HepG2 (cell line): ENCODE results near the gene TSC22D1. TPM values are rescaled to one million over a fixed set of nuclear protein-coding genes. Genes with fewer than 3 reads are reported as not detected.
"Not testable (repeated sequence)": the region's sequence is repeated elsewhere in the genome, so short reads cannot be mapped to it uniquely, and the experiment has no call there.

Source experiments
- ATAC-seq: fragments of 200-7000 bp; cut with Tn5 transposase; 3 replicates; pipeline ENCODE4 v1.9.1; 2020; ENCODE audit warnings: mild to moderate bottlenecking, moderate library complexity
- BruUV-seq: library from RNA; stranded (reverse); fragments of 400-500 nt; replicated peaks from 2 replicates; lab custom pipeline; 2021; lab: Mats Ljungman, UMichigan
- CTCF ChIA-PET: fragments of 300-600 bp; formaldehyde crosslinking; extraction: SDS; loops from one replicate; lab custom pipeline; 2021; ENCODE audit warnings: low total read pairs, inconsistent platforms, low intra/inter-chr PET ratio; lab: Yijun Ruan, JAX
- POLR2A ChIA-PET: fragments of 350-600 bp; sonication (Branson Sonifier 250); formaldehyde crosslinking; loops from one replicate; lab custom pipeline; 2020; ENCODE audit warnings: antibody characterized with exemption, inconsistent platforms; lab: Yijun Ruan, JAX
- DNase-seq: peaks from one replicate; pipeline ENCODE4 v3.0.0-alpha.2; 2015; ENCODE audit warnings: low spot score
- FAIRE-seq: peaks from 3 replicates; lab custom pipeline; 2011; peaks lifted over from hg19 to GRCh38; lab: Jason Lieb, UNC
- H2AFZ ChIP-seq: one replicate; pipeline ENCODE4 v1.6.1; 2011; ENCODE audit warnings: low read length, inconsistent platforms
- H3K27ac ChIP-seq: fragments of 300-600 bp; 3 replicates; pipeline ENCODE4 v1.8.0; 2011; ENCODE audit warnings: mixed run types, mild to moderate bottlenecking, mixed read lengths, low read length, inconsistent platforms; ENCODE audit not compliant: insufficient read depth; ENCODE audit errors: extremely low read length
- H3K27me3 ChIP-seq, 2 experiments: fragments of 200-600 bp in 1 of 2; 2 replicates in 1 of 2; 3 replicates in 1 of 2; pipeline versions ENCODE4 v1.6.0 to v1.8.0; 2011; ENCODE audit warnings: low read length in 2 of 2, mild to moderate bottlenecking in 2 of 2, moderate library complexity in 2 of 2, inconsistent platforms in 1 of 2; ENCODE audit not compliant: insufficient read depth in 2 of 2, control insufficient read depth in 1 of 2
- H3K36me3 ChIP-seq, 2 experiments: fragments of 200-600 bp in 1 of 2; replicated peaks in 1 of 2; 2 replicates in 1 of 2; 3 replicates in 1 of 2; pipeline versions ENCODE4 v1.5.1 to v1.8.0; 2011; ENCODE audit warnings: low read length in 2 of 2, inconsistent platforms in 1 of 2; ENCODE audit not compliant: insufficient read depth in 2 of 2, control insufficient read depth in 1 of 2
- H3K4me1 ChIP-seq: 2 replicates; pipeline ENCODE4 v1.5.1; 2012; ENCODE audit warnings: low read length, inconsistent platforms; ENCODE audit not compliant: insufficient read depth
- H3K4me2 ChIP-seq: 2 replicates; pipeline ENCODE4 v1.6.0; 2011; ENCODE audit warnings: low read depth, low read length, inconsistent platforms
- H3K4me3 ChIP-seq, 3 experiments: fragments of 200-600 bp in 1 of 3; sonication (generic), shearing (Covaris generic) in 1 of 3; replicated peaks in 1 of 3; 2 replicates each; pipeline ENCODE4 v1.5.1; 2011 to 2016; ENCODE audit warnings: low read length in 3 of 3, inconsistent platforms in 2 of 3, low read depth in 2 of 3, mild to moderate bottlenecking in 2 of 3, control low read depth in 1 of 3, mixed read lengths in 1 of 3; ENCODE audit not compliant: insufficient read depth in 1 of 3
- H3K79me2 ChIP-seq: one replicate; pipeline ENCODE4 v1.6.1; 2011; ENCODE audit warnings: low read length, inconsistent platforms; ENCODE audit not compliant: insufficient read depth
- H3K9ac ChIP-seq: 2 replicates; pipeline ENCODE4 v1.6.0; 2011; ENCODE audit warnings: mild to moderate bottlenecking, low read depth, low read length, inconsistent platforms; ENCODE audit not compliant: insufficient read depth
- H3K9me3 ChIP-seq: 2 replicates; pipeline ENCODE4 v1.5.1; 2012; ENCODE audit warnings: mild to moderate bottlenecking, low read length
- H4K20me1 ChIP-seq: 2 replicates; pipeline ENCODE4 v1.6.0; 2011; ENCODE audit warnings: inconsistent platforms, mild to moderate bottlenecking, low read length, moderate library complexity; ENCODE audit not compliant: insufficient read depth
- CHD2 ChIP-seq: IDR thresholded peaks from 2 replicates; pipeline ENCODE4 v1.6.1; 2011; ENCODE audit warnings: low read depth, low read length, improper control_type of control experiment
- MAFK ChIP-seq, 2 experiments: IDR thresholded peaks in 1 of 2; conservative IDR thresholded peaks in 1 of 2; 2 replicates each; pipeline ENCODE4 v1.6.1; 2011; ENCODE audit warnings: improper control_type of control experiment in 2 of 2, low read length in 2 of 2
- NBN ChIP-seq: fragments of 450-650 bp; conservative IDR thresholded peaks from 2 replicates; pipeline ENCODE4 v1.6.1; 2017
- NFYB ChIP-seq: sonication (generic); formaldehyde crosslinking; IDR thresholded peaks from 2 replicates; pipeline ENCODE4 v1.4.0; 2020; ENCODE audit warnings: missing genetic modification reagents
- ZBTB2 ChIP-seq: sonication (generic); formaldehyde crosslinking; IDR thresholded peaks from 2 replicates; pipeline ENCODE4 v1.8.0; 2022; ENCODE audit warnings: low read depth, missing genetic modification reagents
- ZFP36L1 ChIP-seq: sonication (generic); formaldehyde crosslinking; IDR thresholded peaks from 2 replicates; pipeline ENCODE4 v1.8.0; 2022; ENCODE audit warnings: mild to moderate bottlenecking, missing genetic modification reagents, moderate library complexity
- ZFP62 ChIP-seq: sonication (generic); formaldehyde crosslinking; IDR thresholded peaks from 2 replicates; pipeline ENCODE4 v1.4.0; 2020; ENCODE audit warnings: missing genetic modification reagents
- ZNF263 ChIP-seq: sonication (generic); formaldehyde crosslinking; IDR thresholded peaks from 2 replicates; pipeline ENCODE4 v1.4.0; 2020; ENCODE audit warnings: missing genetic modification reagents
- WGBS: methylation state at CpG from one replicate; pipeline ENCODE4 v1.1.6; 2017; ENCODE audit warnings: low lambda C conversion rate; 5-methylcytosine and 5-hydroxymethylcytosine counted together
- in situ Hi-C: cut with HindIII; loops from 2 replicates; pipeline ENCODE4 v1.10.0; 2017; ENCODE audit warnings: low pct_unique_long_range_greater_than_20kb; ENCODE audit not compliant: extremely low pct_ligation_motif_present
- intact Hi-C: fragments of 100-400 bp; cut with micrococcal nuclease; formaldehyde crosslinking; loops from one replicate; pipeline ENCODE4 v1.10.0; 2022; ENCODE audit not compliant: unreplicated experiment
- polyA plus RNA-seq, 8 experiments: library from polyadenylated mRNA; depleted of rRNA in 3 of 8; stranded (reverse) in 7 of 8; unstranded in 1 of 8; fragments of >200 nt; fragmentation: Illumina TruSeq in 4 of 8; extraction: Trizol in 4 of 8; gene quantifications; 2 replicates each; pipeline versions ENCODE4 v1.2.1 to v1.2.3, GENCODE V29; 2011 to 2016; ENCODE audit warnings: low read depth in 4 of 8, missing spikeins in 1 of 8, mixed read lengths in 1 of 8; ENCODE audit not compliant: insufficient read depth in 1 of 8
- total RNA-seq, 5 experiments: library from RNA; depleted of rRNA; stranded (reverse); fragments of >200 nt; fragmentation: Illumina TruSeq; extraction: Trizol; gene quantifications; 2 replicates each; pipeline ENCODE4 v1.2.3, GENCODE V29; 2016; ENCODE audit warnings: low read depth in 1 of 5

Gene TSC22D1
- total and polyA plus RNA-seq, 2 of the 13 experiments (the other 11 are each of a cell fraction or from before 2014, with no cell fraction given) = 18.4 to 35.7 TPM

GRCh38 chr13:44593861-44594592, 17.9 kb upstream of the TSC22D1 start:
- H3K9me3 ChIP-seq, DNase-seq, H2AFZ ChIP-seq, H3K27me3 ChIP-seq, H3K4me3 ChIP-seq, CTCF ChIA-PET, ATAC-seq, H4K20me1 ChIP-seq, H3K79me2 ChIP-seq, H3K9ac ChIP-seq, in situ Hi-C loops, POLR2A ChIA-PET, intact Hi-C loops, FAIRE-seq, H3K4me1 ChIP-seq, H3K36me3 ChIP-seq, BruUV-seq, H3K27ac ChIP-seq, H3K4me2 ChIP-seq: not testable (repeated sequence)
- 81% methylated on average over 18 of the region's 20 CpGs for WGBS
- TF ChIP-seq NFYB (CRISPR knock-in tag) (peak; percentile 8; the same call in 1 of the 2 replicates), MAFK (conservative IDR thresholded peaks at IDR 0.05 in 1 of 2, IDR thresholded peaks at IDR 0.05 in 1 of 2; ENCODE audit: low read length in 2 of 2) (peak in 1 of 2 experiments; percentile 36; a peak in 2 of 4 replicates)

GRCh38 chr13:44592216-44592847, 16.2 kb upstream of the TSC22D1 start:
- FAIRE-seq (no peak), DNase-seq (no peak), ATAC-seq (peak; percentile 37; the same call in 2 of the 3 replicates)
- intact Hi-C loops = no loop called here
- H2AFZ ChIP-seq = no peak overlapping the region
- H3K4me2 ChIP-seq = no peak overlapping the region
- no peaks in the 10 kb centered on the region for H3K36me3 ChIP-seq
- H4K20me1 ChIP-seq = no peaks in the 10 kb centered on the region
- ChIA-PET CTCF (no interaction called here), POLR2A (no interaction called here)
- H3K79me2 ChIP-seq = no peaks in the 10 kb centered on the region
- in situ Hi-C loops = no loop called here
- BruUV-seq = no TSS peak
- no peak overlapping the region for H3K4me3 ChIP-seq
- H3K4me1 ChIP-seq = peaks cover 25% of the 10 kb centered on the region
- no peak overlapping the region for H3K27ac ChIP-seq
- H3K9me3 ChIP-seq = no peaks in the 10 kb centered on the region
- TF ChIP-seq CHD2 = no peak
- TF ChIP-seq ZNF263 = 0 out of 2 replicates have a peak, but pooled peaks have one; percentile 46
- TF ChIP-seq ZBTB2 (CRISPR knock-in tag) = no peak
- no peak for TF ChIP-seq ZFP36L1
- no peak for TF ChIP-seq ZFP62 (CRISPR knock-in tag)
- no peak for TF ChIP-seq NBN
- 0 out of 5 replicates have a peak, but pooled peaks cover 0 to 4% of the 10 kb centered on the region in 2 experiments for H3K27me3 ChIP-seq
- no peak overlapping the region for H3K9ac ChIP-seq
- 51% methylated on average over 4 of the region's 6 CpGs for WGBS
